ENCODE measurements around the gene EIF4H. TPM values are rescaled to one million over a fixed set of nuclear protein-coding genes. Genes with fewer than 3 reads are reported as not detected.

EIF4H gene
- polyA plus RNA-seq, 2 of the 4 experiments (the other 2 are of a cell fraction): 361 to 364 TPM

DNA sequence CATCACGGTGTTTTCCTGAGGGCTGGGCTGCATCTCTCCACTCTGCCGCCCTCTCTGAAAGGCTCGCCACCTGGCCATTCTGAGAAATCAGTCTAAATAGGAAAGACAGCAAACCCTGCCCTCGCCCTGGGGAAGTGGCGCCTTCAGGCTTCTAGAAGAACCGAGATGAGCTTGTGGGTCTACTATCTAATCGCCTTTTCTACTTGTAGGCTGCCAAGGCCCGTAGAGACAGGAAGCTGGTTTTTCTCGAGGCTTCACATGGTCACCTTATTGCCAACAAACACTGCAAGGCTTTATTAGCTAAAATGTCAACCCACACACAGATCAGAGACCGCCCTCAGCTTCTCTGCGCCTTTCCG, 57.1 kb downstream of the EIF4H start (continued):
- TF ChIP-seq, protein P1, sequence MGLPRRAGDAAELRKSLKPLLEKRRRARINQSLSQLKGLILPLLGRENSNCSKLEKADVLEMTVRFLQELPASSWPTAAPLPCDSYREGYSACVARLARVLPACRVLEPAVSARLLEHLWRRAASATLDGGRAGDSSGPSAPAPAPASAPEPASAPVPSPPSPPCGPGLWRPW (IDR thresholded peaks at IDR 0.05): no peak
- TF ChIP-seq POLR2AphosphoS2 (conservative IDR thresholded peaks at IDR 0.05; ENCODE audit: low read length): no peak
- TF ChIP-seq PHF8 (IDR thresholded peaks at IDR 0.05; ENCODE audit: borderline replicate concordance, low read depth): no peak
- TF ChIP-seq, protein P2, sequence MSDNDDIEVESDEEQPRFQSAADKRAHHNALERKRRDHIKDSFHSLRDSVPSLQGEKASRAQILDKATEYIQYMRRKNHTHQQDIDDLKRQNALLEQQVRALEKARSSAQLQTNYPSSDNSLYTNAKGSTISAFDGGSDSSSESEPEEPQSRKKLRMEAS (IDR thresholded peaks at IDR 0.05): no peak
- TF ChIP-seq HDAC2 (IDR thresholded peaks at IDR 0.05): no peak

DNA sequence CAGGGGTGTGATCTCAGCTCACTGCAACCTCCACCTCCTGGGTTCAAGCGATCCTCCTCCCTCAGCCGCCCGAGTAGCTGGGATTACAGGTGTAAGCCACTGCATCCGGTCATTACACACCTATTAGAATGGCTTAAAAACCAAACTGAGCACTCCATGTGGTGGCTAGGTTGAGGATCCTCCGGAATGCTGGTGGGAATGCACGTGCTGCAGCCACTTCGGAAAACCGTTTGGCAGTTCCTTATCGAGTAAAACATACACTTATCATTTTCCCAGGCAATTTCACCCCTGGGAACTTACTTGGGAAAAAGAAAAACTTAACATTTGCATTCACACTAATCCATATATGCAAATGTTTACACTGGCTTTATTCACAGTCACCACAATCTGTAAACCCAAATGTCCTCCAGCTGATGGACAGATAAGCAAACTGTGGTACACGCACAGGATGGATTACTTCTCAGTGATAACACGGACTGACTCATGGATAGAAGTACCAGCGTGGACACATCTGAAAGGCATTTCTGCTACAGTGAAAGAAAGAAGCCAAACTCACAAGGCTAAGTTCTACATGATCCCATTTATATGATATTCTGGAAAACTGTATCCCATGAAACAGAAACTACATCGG, 59.6 kb downstream of the EIF4H start:
- 87% methylated on average over 13 of the region's 13 CpGs for WGBS (ENCODE audit: missing lambda C conversion rate)
- Histone ChIP-seq H3K9me3 (no peaks in the 10 kb centered on the region), H3K4me3 (no peak overlapping the region), H3K27ac (no peak overlapping the region), H3K4me1 (no peaks in the 10 kb centered on the region), H3K4me2 (no peak overlapping the region)
- POLR2A ChIA-PET: no interaction called here
- ATAC-seq (no peak), DNase-seq (ENCODE audit: low read depth in 1 of 2, low spot score in 1 of 2) (no peak), FAIRE-seq (no peak)
- CTCF ChIA-PET: interaction anchor here (0.6 to 1.2 kb wide), 4 partner anchors 8 to 205 kb away, joined by 3 to 5 read pairs (median 3); no protein-coding TSS in a partner anchor
- TF ChIP-seq, protein P3, sequence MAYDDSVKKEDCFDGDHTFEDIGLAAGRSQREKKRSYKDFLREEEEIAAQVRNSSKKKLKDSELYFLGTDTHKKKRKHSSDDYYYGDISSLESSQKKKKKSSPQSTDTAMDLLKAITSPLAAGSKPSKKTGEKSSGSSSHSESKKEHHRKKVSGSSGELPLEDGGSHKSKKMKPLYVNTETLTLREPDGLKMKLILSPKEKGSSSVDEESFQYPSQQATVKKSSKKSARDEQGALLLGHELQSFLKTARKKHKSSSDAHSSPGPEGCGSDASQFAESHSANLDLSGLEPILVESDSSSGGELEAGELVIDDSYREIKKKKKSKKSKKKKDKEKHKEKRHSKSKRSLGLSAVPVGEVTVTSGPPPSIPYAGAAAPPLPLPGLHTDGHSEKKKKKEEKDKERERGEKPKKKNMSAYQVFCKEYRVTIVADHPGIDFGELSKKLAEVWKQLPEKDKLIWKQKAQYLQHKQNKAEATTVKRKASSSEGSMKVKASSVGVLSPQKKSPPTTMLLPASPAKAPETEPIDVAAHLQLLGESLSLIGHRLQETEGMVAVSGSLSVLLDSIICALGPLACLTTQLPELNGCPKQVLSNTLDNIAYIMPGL (CRISPR knock-in tag; IDR thresholded peaks at IDR 0.05; ENCODE audit: borderline replicate concordance): no peak
- TF ChIP-seq, protein P4, sequence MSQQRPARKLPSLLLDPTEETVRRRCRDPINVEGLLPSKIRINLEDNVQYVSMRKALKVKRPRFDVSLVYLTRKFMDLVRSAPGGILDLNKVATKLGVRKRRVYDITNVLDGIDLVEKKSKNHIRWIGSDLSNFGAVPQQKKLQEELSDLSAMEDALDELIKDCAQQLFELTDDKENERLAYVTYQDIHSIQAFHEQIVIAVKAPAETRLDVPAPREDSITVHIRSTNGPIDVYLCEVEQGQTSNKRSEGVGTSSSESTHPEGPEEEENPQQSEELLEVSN (IDR thresholded peaks at IDR 0.05; ENCODE audit: borderline replicate concordance, low read depth): no peak
- no peak for TF ChIP-seq HOXB13 (CRISPR knock-in tag; IDR thresholded peaks at IDR 0.05; ENCODE audit: low read depth)
- no peak for TF ChIP-seq FOXS1 (CRISPR knock-in tag; IDR thresholded peaks at IDR 0.05)
- no peak for TF ChIP-seq HOXA7 (CRISPR knock-in tag; IDR thresholded peaks at IDR 0.05)
- TF ChIP-seq, protein P5, sequence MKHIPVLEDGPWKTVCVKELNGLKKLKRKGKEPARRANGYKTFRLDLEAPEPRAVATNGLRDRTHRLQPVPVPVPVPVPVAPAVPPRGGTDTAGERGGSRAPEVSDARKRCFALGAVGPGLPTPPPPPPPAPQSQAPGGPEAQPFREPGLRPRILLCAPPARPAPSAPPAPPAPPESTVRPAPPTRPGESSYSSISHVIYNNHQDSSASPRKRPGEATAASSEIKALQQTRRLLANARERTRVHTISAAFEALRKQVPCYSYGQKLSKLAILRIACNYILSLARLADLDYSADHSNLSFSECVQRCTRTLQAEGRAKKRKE (CRISPR knock-in tag; IDR thresholded peaks at IDR 0.05; ENCODE audit: low read depth): no peak
- no peak for TF ChIP-seq RARB (CRISPR knock-in tag; IDR thresholded peaks at IDR 0.05)
- no peak for TF ChIP-seq MAFK (IDR thresholded peaks at IDR 0.05; ENCODE audit: partially characterized antibody)
- no peak for TF ChIP-seq BHLHE40 (IDR thresholded peaks at IDR 0.05; ENCODE audit: low read depth, low read length)
- no peak for TF ChIP-seq GATA3 (IDR thresholded peaks at IDR 0.05; ENCODE audit: borderline replicate concordance)
- TF ChIP-seq NPAS2 (CRISPR knock-in tag; IDR thresholded peaks at IDR 0.05; ENCODE audit: borderline replicate concordance): no peak
- TF ChIP-seq FOSB (CRISPR knock-in tag; IDR thresholded peaks at IDR 0.05): no peak

DNA sequence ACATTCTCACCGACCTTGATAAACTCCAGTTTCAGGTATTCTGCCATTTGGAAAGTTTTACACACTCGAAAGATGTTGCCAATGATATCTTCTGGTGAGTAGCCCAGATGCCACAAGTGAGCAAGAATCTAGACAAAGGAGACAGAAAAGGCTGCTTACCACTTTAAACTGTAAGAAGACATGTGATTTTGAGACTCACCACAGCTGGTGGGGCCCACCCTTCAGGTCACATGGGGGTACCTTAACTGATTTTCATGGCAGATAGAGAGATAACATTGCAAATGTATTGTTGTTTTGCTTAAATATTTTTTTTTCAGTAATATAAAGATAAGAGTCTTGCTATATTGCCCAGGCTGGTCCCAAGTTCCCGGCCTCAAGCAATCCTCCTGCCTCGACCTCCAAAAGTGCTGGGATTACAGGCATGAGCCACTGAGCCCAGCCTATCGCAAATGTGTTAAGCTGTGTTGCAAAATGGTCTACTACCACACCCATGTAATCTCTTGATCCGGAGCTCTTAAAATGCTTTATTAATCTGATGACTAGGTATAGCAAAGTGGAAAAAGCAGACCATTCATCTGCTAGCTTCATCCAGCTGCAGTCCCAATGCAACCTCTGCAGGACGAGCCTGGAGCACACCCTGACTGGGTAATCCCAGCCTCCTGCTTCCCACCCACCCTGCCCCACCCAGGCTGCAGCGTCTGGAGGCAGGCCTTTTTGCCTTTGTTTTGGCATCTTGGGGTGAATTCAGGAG, 61.5 kb downstream of the EIF4H start:
- POLR2A ChIA-PET: no interaction called here
- no peaks in the 10 kb centered on the region for H3K9me3 ChIP-seq
- no peak overlapping the region for H3K4me3 ChIP-seq
- DNase-seq (ENCODE audit: low read depth in 1 of 2, low spot score in 1 of 2) (no peak), ATAC-seq (no peak), FAIRE-seq (no peak)
- CTCF ChIA-PET: interaction anchor here (0.8 to 1.7 kb wide), 3 partner anchors 29 to 166 kb away, joined by 3 to 6 read pairs (median 4); no protein-coding TSS in a partner anchor
- no peaks in the 10 kb centered on the region for H3K4me1 ChIP-seq
- no peak overlapping the region for H3K27ac ChIP-seq
- WGBS (ENCODE audit: missing lambda C conversion rate): 81% methylated on average over 7 of the region's 8 CpGs
- H3K4me2 ChIP-seq: no peak overlapping the region
- TF ChIP-seq CEBPB (IDR thresholded peaks at IDR 0.05) (no peak), CBX8 (IDR thresholded peaks at IDR 0.05) (no peak), PHF8 (IDR thresholded peaks at IDR 0.05; ENCODE audit: borderline replicate concordance, low read depth) (no peak), SREBF2 (IDR thresholded peaks at IDR 0.05) (no peak), ZNF302 (CRISPR knock-in tag; IDR thresholded peaks at IDR 0.05) (no peak), HOXA7 (CRISPR knock-in tag; IDR thresholded peaks at IDR 0.05) (no peak), TFCP2L1 (CRISPR knock-in tag; IDR thresholded peaks at IDR 0.05) (no peak), TP53 (CRISPR knock-in tag; IDR thresholded peaks at IDR 0.05) (no peak), BHLHE40 (IDR thresholded peaks at IDR 0.05; ENCODE audit: low read depth, low read length) (no peak), POLR2AphosphoS2 (conservative IDR thresholded peaks at IDR 0.05; ENCODE audit: low read length) (no peak), HOXB5 (CRISPR knock-in tag; IDR thresholded peaks at IDR 0.05) (no peak), CHD2 (IDR thresholded peaks at IDR 0.05; ENCODE audit: low read length, partially characterized antibody) (no peak)
- TF ChIP-seq, protein P5 (CRISPR knock-in tag; IDR thresholded peaks at IDR 0.05; ENCODE audit: low read depth): no peak
- TF ChIP-seq, protein P3 (CRISPR knock-in tag; IDR thresholded peaks at IDR 0.05; ENCODE audit: borderline replicate concordance): no peak
- TF ChIP-seq, protein P6, sequence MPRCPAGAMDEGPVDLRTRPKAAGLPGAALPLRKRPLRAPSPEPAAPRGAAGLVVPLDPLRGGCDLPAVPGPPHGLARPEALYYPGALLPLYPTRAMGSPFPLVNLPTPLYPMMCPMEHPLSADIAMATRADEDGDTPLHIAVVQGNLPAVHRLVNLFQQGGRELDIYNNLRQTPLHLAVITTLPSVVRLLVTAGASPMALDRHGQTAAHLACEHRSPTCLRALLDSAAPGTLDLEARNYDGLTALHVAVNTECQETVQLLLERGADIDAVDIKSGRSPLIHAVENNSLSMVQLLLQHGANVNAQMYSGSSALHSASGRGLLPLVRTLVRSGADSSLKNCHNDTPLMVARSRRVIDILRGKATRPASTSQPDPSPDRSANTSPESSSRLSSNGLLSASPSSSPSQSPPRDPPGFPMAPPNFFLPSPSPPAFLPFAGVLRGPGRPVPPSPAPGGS (IDR thresholded peaks at IDR 0.05): no peak
